Liver (tissue), 9 donors: ENCODE data around the gene ATP11A. TPM values are rescaled to one million over a fixed set of nuclear protein-coding genes. Genes with fewer than 3 reads are reported as not detected.

Experiments
- DNase-seq: peaks from one replicate; pipeline ENCODE4 v3.0.0-alpha.2; 2017; ENCODE audit warnings: low spot score
- H3K27ac ChIP-seq, 2 donors: one replicate each; pipeline ENCODE4 v1.7.0; 2013; ENCODE audit warnings: inconsistent platforms in 2 of 2, low read length in 2 of 2, control low read depth in 1 of 2, low read depth in 1 of 2, mild to moderate bottlenecking in 1 of 2
- H3K27me3 ChIP-seq, 4 donors: one replicate each; pipeline versions ENCODE4 v1.6.1 to v1.7.0; 2013; ENCODE audit warnings: low read length in 3 of 4, inconsistent platforms in 1 of 4, mild to moderate bottlenecking in 1 of 4, moderate library complexity in 1 of 4; ENCODE audit not compliant: control insufficient read depth in 4 of 4, insufficient read depth in 4 of 4
- H3K36me3 ChIP-seq, 4 donors: one replicate each; pipeline versions ENCODE4 v1.6.1 to v1.7.0; 2013; ENCODE audit warnings: low read length in 3 of 4, mild to moderate bottlenecking in 3 of 4, low read depth in 1 of 4, moderate library complexity in 1 of 4; ENCODE audit not compliant: control insufficient read depth in 4 of 4, insufficient read depth in 3 of 4
- H3K4me1 ChIP-seq, 4 donors: one replicate each; pipeline versions ENCODE4 v1.6.1 to v1.7.0; 2013; ENCODE audit warnings: low read length in 3 of 4, mild to moderate bottlenecking in 3 of 4, moderate library complexity in 1 of 4; ENCODE audit not compliant: control insufficient read depth in 4 of 4, insufficient read depth in 4 of 4
- H3K4me3 ChIP-seq, 3 donors: one replicate each; pipeline versions ENCODE4 v1.6.1 to v1.7.0; 2013; ENCODE audit warnings: low read length in 3 of 3, control low read depth in 1 of 3, low read depth in 1 of 3, mild to moderate bottlenecking in 1 of 3
- H3K9ac ChIP-seq, 2 donors: one replicate each; pipeline ENCODE4 v1.7.0; 2013; ENCODE audit warnings: low read length in 2 of 2, mild to moderate bottlenecking in 2 of 2, moderate library complexity in 2 of 2, control low read depth in 1 of 2, low read depth in 1 of 2
- H3K9me3 ChIP-seq, 4 donors: one replicate each; pipeline versions ENCODE4 v1.6.1 to v1.7.0; 2013; ENCODE audit warnings: low read length in 3 of 4; ENCODE audit not compliant: control insufficient read depth in 4 of 4
- ATF3 ChIP-seq: IDR thresholded peaks from 2 replicates; pipeline ENCODE4 v1.6.1; 2016; ENCODE audit warnings: antibody characterized with exemption
- CTCF ChIP-seq: fragments of 150-350 bp; IDR thresholded peaks from 2 replicates; pipeline ENCODE4 v1.5.1; 2017; ENCODE audit warnings: improper control_type of control experiment, low read depth, low read length; ENCODE audit not compliant: missing input control
- EGR1 ChIP-seq, 2 donors: IDR thresholded peaks; 2 replicates each; pipeline ENCODE4 v1.6.1; 2016 to 2018; ENCODE audit warnings: antibody characterized with exemption in 2 of 2, low read depth in 2 of 2
- FOXA1 ChIP-seq: IDR thresholded peaks from 2 replicates; pipeline ENCODE4 v1.6.1; 2016; ENCODE audit warnings: antibody characterized with exemption
- FOXA2 ChIP-seq: IDR thresholded peaks from 2 replicates; pipeline ENCODE4 v1.6.1; 2016; ENCODE audit warnings: antibody characterized with exemption
- GABPA ChIP-seq, 2 donors: IDR thresholded peaks in 1 of 2; conservative IDR thresholded peaks in 1 of 2; 2 replicates each; pipeline ENCODE4 v1.6.1; 2016; ENCODE audit warnings: antibody characterized with exemption in 2 of 2, mild to moderate bottlenecking in 1 of 2, moderate library complexity in 1 of 2
- HNF4A ChIP-seq, 2 donors: conservative IDR thresholded peaks; 2 replicates each; pipeline ENCODE4 v1.6.1; 2016; ENCODE audit warnings: antibody characterized with exemption in 2 of 2, mild to moderate bottlenecking in 2 of 2
- HNF4G ChIP-seq: IDR thresholded peaks from 2 replicates; pipeline ENCODE4 v1.6.1; 2016; ENCODE audit warnings: antibody characterized with exemption
- JUND ChIP-seq, 2 donors: IDR thresholded peaks; 2 replicates each; pipeline ENCODE4 v1.6.1; 2016; ENCODE audit warnings: antibody characterized with exemption in 2 of 2
- MAX ChIP-seq: IDR thresholded peaks from 2 replicates; pipeline ENCODE4 v1.6.1; 2016; ENCODE audit warnings: antibody characterized with exemption
- NR2F2 ChIP-seq: IDR thresholded peaks from 2 replicates; pipeline ENCODE4 v1.6.1; 2016; ENCODE audit warnings: antibody characterized with exemption
- RAD21 ChIP-seq, 2 donors: IDR thresholded peaks; 2 replicates each; pipeline ENCODE4 v1.6.1; 2016; ENCODE audit warnings: antibody characterized with exemption in 2 of 2, mild to moderate bottlenecking in 2 of 2
- REST ChIP-seq: IDR thresholded peaks from 2 replicates; pipeline ENCODE4 v1.6.1; 2016; ENCODE audit warnings: antibody characterized with exemption, mild to moderate bottlenecking
- RXRA ChIP-seq, 2 donors: IDR thresholded peaks; 2 replicates each; pipeline ENCODE4 v1.6.1; 2017 to 2018; ENCODE audit warnings: antibody characterized with exemption in 2 of 2, mild to moderate bottlenecking in 1 of 2
- SP1 ChIP-seq: IDR thresholded peaks from 2 replicates; pipeline ENCODE4 v1.6.1; 2018; ENCODE audit warnings: antibody characterized with exemption, mild to moderate bottlenecking
- TAF1 ChIP-seq: conservative IDR thresholded peaks from 2 replicates; pipeline ENCODE4 v1.6.1; 2016; ENCODE audit warnings: antibody characterized with exemption, mild to moderate bottlenecking
- YY1 ChIP-seq: IDR thresholded peaks from 2 replicates; pipeline ENCODE4 v1.6.1; 2016; ENCODE audit warnings: antibody characterized with exemption, mild to moderate bottlenecking
- WGBS: extraction: QIAGEN DNeasy Blood & Tissue Kit; methylation state at CpG from one replicate; pipeline ENCODE4 v1.1.7; 2013; 5-methylcytosine and 5-hydroxymethylcytosine counted together
- polyA plus RNA-seq, 2 donors: library from polyadenylated mRNA; stranded (reverse) in 1 of 2; unstranded in 1 of 2; fragments of 200-250 nt in 1 of 2; fragments of >200 nt in 1 of 2; fragmentation: Nextera tagmentation in 1 of 2; extraction: Ambion mirVana in 1 of 2; gene quantifications; one replicate each; pipeline versions ENCODE4 v1.2.1 to v1.2.3, GENCODE V29; 2013 to 2015
- total RNA-seq, 2 donors: library from RNA; depleted of rRNA; stranded (reverse); fragments of >200 nt; gene quantifications; one replicate each; pipeline ENCODE4 v1.2.3, GENCODE V29; 2014
- TF ChIP-seq, protein P1 (sequence below): IDR thresholded peaks from 2 replicates; pipeline ENCODE4 v1.6.1; 2016; ENCODE audit warnings: antibody characterized with exemption
- donor health status: healthy.
- donor health status: healthy.
- donor health status: healthy.
- donor health status: healthy.
- donor health status: healthy.

ATP11A gene
- total and polyA plus RNA-seq, 4 donors = 8.7 to 27.9 (median 13.8) TPM

DNA sequence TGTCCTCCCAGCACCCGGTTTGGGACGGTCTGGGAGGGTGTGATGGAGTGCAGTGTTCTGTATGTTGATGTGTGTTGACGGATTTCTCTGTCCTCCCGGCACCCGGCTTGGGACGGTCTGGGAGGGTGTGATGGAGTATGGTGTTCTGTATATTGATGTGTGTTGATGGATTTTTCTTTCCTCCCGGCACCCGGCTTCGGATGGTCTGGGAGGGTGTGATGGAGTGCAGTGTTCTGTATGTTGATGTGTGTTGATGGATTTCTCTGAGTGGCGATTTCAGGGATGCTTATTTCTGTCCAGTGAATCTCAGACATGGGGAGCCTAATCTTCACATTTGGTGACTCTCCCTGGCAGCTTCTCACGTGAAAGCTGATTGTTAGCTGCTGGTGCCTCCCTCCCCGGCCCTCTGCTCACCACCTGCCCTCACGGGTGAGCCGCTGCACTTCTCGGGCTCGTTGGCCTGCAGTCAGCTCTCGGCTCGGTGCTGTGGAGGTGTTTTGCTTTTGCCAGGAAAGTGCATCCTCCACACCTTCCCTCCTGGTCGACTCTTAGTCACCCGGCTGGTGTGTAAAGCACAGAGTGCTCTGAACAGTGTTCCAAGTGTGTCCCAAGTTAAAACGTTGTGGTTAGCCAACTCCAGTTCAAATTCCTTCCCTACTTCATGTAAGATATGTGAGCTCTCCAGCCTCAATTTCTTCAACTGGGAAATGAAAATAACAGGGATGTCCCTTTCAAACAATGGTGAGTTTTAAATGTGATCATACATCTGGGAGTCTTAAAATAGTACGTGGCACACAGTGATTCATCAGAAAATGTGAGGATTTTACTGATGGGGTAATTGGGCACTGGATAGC is 54.6 kb downstream of the ATP11A start:
- H3K4me1 ChIP-seq = no peaks in the 10 kb centered on the region

GRCh38 chr13:112746044-112746443 is 56.2 kb downstream of the ATP11A start:
- Histone ChIP-seq H3K4me3 (no peak overlapping the region), H3K9me3 (no peaks in the 10 kb centered on the region), H3K36me3 (no peaks in the 10 kb centered on the region), H3K27ac (no peak overlapping the region), H3K27me3 (no peaks in the 10 kb centered on the region), H3K4me1 (no peaks in the 10 kb centered on the region), H3K9ac (no peak overlapping the region)
- no peak for DNase-seq
- WGBS = 96% methylated on average over 29 of the region's 29 CpGs
- TF ChIP-seq JUND (IDR thresholded peaks at IDR 0.05) = no peak
- TF ChIP-seq RAD21 (IDR thresholded peaks at IDR 0.05) = no peak
- TF ChIP-seq ATF3 = no peak

More for the DNA sequence above, 54.6 kb downstream of the ATP11A start:
- TF ChIP-seq TAF1 = no peak
- no peak for TF ChIP-seq CTCF
- TF ChIP-seq, protein P1, sequence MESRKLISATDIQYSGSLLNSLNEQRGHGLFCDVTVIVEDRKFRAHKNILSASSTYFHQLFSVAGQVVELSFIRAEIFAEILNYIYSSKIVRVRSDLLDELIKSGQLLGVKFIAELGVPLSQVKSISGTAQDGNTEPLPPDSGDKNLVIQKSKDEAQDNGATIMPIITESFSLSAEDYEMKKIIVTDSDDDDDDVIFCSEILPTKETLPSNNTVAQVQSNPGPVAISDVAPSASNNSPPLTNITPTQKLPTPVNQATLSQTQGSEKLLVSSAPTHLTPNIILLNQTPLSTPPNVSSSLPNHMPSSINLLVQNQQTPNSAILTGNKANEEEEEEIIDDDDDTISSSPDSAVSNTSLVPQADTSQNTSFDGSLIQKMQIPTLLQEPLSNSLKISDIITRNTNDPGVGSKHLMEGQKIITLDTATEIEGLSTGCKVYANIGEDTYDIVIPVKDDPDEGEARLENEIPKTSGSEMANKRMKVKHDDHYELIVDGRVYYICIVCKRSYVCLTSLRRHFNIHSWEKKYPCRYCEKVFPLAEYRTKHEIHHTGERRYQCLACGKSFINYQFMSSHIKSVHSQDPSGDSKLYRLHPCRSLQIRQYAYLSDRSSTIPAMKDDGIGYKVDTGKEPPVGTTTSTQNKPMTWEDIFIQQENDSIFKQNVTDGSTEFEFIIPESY = no peak
- Histone ChIP-seq H3K9ac (no peak overlapping the region), H3K27me3 (no peaks in the 10 kb centered on the region), H3K36me3 (no peaks in the 10 kb centered on the region), H3K27ac (no peak overlapping the region), H3K4me3 (no peak overlapping the region), H3K9me3 (no peaks in the 10 kb centered on the region)
- DNase-seq = no peak
- 84% methylated on average over 22 of the region's 22 CpGs for WGBS

GRCh38 chr13:112747256-112747655 is 57.4 kb downstream of the ATP11A start:
- H3K9me3 ChIP-seq = no peaks in the 10 kb centered on the region
- H3K4me3 ChIP-seq = no peak overlapping the region
- no peak for DNase-seq
- no peaks in the 10 kb centered on the region for H3K27me3 ChIP-seq
- H3K27ac ChIP-seq = no peak overlapping the region
- H3K36me3 ChIP-seq = no peaks in the 10 kb centered on the region
- H3K9ac ChIP-seq = no peak overlapping the region
- 90% methylated on average over 9 of the region's 9 CpGs for WGBS
- H3K4me1 ChIP-seq = no peaks in the 10 kb centered on the region
- TF ChIP-seq MAX (no peak), REST (no peak), EGR1 (IDR thresholded peaks at IDR 0.05; ENCODE audit: low read depth in 2 of 2) (no peak), RXRA (IDR thresholded peaks at IDR 0.05) (no peak), FOXA2 (no peak), HNF4A (conservative IDR thresholded peaks at IDR 0.05) (no peak), ATF3 (no peak), SP1 (no peak), NR2F2 (no peak), GABPA (IDR thresholded peaks at IDR 0.05 in 1 of 2, conservative IDR thresholded peaks at IDR 0.05 in 1 of 2) (no peak), RAD21 (IDR thresholded peaks at IDR 0.05) (no peak), YY1 (no peak), FOXA1 (no peak), JUND (IDR thresholded peaks at IDR 0.05) (no peak), HNF4G (no peak)
